HG03457 (cell line): Measurements from ENCODE around the gene FSTL5.
"Not testable (repeated sequence)": the region's sequence is repeated elsewhere in the genome, so short reads cannot be mapped to it uniquely, and the experiment has no call there.

ENCODE experiments used
- ATAC-seq: cut with Tn5 transposase; IDR thresholded peaks from one replicate; pipeline ENCODE4 v1.9.1; 2021; ENCODE audit warnings: moderate number of reproducible peaks; ENCODE audit not compliant: unreplicated experiment

FSTL5 gene

GRCh38 chr4:161856711-161857326, 307.0 kb downstream of the FSTL5 start:
- no peak for ATAC-seq

GRCh38 chr4:161850631-161851030, 313.2 kb downstream of the FSTL5 start:
- no peak for ATAC-seq

- ATAC-seq: no peak
Measured at GRCh38 chr4:161841759-161842158, 322.0 kb downstream of the FSTL5 start.

GRCh38 chr4:161829591-161829990, 334.2 kb downstream of the FSTL5 start:
- no peak for ATAC-seq

GRCh38 chr4:161828061-161828460, 335.7 kb downstream of the FSTL5 start:
- no peak for ATAC-seq

GRCh38 chr4:161827013-161827412, 336.8 kb downstream of the FSTL5 start:
- ATAC-seq: no peak

GRCh38 chr4:161823450-161823849, 340.4 kb downstream of the FSTL5 start:
- ATAC-seq: no peak

GRCh38 chr4:161822174-161822573, 341.6 kb downstream of the FSTL5 start:
- ATAC-seq: no peak

GRCh38 chr4:161817914-161818313, 345.9 kb downstream of the FSTL5 start:
- ATAC-seq: no peak

GRCh38 chr4:161816958-161817357, 346.8 kb downstream of the FSTL5 start:
- no peak for ATAC-seq

GRCh38 chr4:161815841-161816240, 348.0 kb downstream of the FSTL5 start:
- ATAC-seq: no peak

- ATAC-seq: no peak
Measured at GRCh38 chr4:161813889-161814288, 349.9 kb downstream of the FSTL5 start.

GRCh38 chr4:161813389-161813788, 350.4 kb downstream of the FSTL5 start:
- no peak for ATAC-seq

- ATAC-seq: no peak
Measured at GRCh38 chr4:161803171-161803570, 360.6 kb downstream of the FSTL5 start.

- no peak for ATAC-seq
Measured at GRCh38 chr4:161799710-161800109, 364.1 kb downstream of the FSTL5 start.

GRCh38 chr4:161792991-161793390, 370.8 kb downstream of the FSTL5 start:
- ATAC-seq: no peak

- no peak for ATAC-seq
Measured at GRCh38 chr4:161791796-161792556, 371.8 kb downstream of the FSTL5 start.

- ATAC-seq: no peak
Measured at GRCh38 chr4:161767116-161767515, 396.7 kb downstream of the FSTL5 start.

- ATAC-seq: no peak
Measured at GRCh38 chr4:161762796-161763195, 401.0 kb downstream of the FSTL5 start.

- no peak for ATAC-seq
Measured at GRCh38 chr4:161760008-161760407, 403.8 kb downstream of the FSTL5 start.

GRCh38 chr4:161758412-161758811, 405.4 kb downstream of the FSTL5 start:
- ATAC-seq: not testable (repeated sequence)

- no peak for ATAC-seq
Measured at GRCh38 chr4:161728929-161729328, 434.9 kb downstream of the FSTL5 start.

GRCh38 chr4:161721947-161722346, 441.9 kb downstream of the FSTL5 start:
- ATAC-seq: no peak
